CD8-positive, alpha-beta memory T cell (primary cell): ENCODE results near the gene CYP46A1. TPM values are rescaled to one million over a fixed set of nuclear protein-coding genes. Genes with fewer than 3 reads are reported as not detected.
A peak's percentile ranks its signal among the peaks of the same experiment; 100 is the strongest.

Experiments used
- CTCF ChIA-PET: fragments of 350-600 bp; sonication (Branson Sonifier 250); formaldehyde crosslinking; loops from one replicate; lab custom pipeline; 2021; ENCODE audit warnings: antibody characterized with exemption; lab: Charles Lee
- POLR2A ChIA-PET: fragments of 350-600 bp; sonication (Branson Sonifier 250); formaldehyde crosslinking; loops from one replicate; lab custom pipeline; 2021; ENCODE audit warnings: antibody characterized with exemption; lab: Charles Lee
- DNase-seq, 5 donors: peaks; one replicate each; pipeline versions ENCODE4 v3.0.0 to v3.0.0-alpha.2; 2020 to 2022; ENCODE audit warnings: mixed read lengths in 1 of 5
- H3K27ac ChIP-seq: one replicate; pipeline ENCODE4 v1.7.0; 2013; ENCODE audit warnings: low read depth, mild to moderate bottlenecking, low read length, moderate library complexity
- H3K27me3 ChIP-seq: 2 replicates; pipeline ENCODE4 v1.7.0; 2013; ENCODE audit warnings: low read length, mild to moderate bottlenecking; ENCODE audit not compliant: insufficient read depth, poor library complexity, severe bottlenecking
- H3K36me3 ChIP-seq: 2 replicates; pipeline ENCODE4 v1.7.0; 2013; ENCODE audit warnings: mild to moderate bottlenecking, low read length, moderate library complexity; ENCODE audit not compliant: insufficient read depth
- H3K4me1 ChIP-seq: 2 replicates; pipeline ENCODE4 v1.7.0; 2013; ENCODE audit warnings: mild to moderate bottlenecking, low read length, moderate library complexity; ENCODE audit not compliant: insufficient read depth
- H3K4me3 ChIP-seq: 2 replicates; pipeline ENCODE4 v1.7.0; 2013; ENCODE audit warnings: mild to moderate bottlenecking, low read length
- H3K9me3 ChIP-seq: 2 replicates; pipeline ENCODE4 v1.7.0; 2013; ENCODE audit warnings: mild to moderate bottlenecking, low read length
- H3K27ac Mint-ChIP-seq, 8 donors: one replicate each; pipeline ENCODE4 v1.8.0; 2020 to 2021; ENCODE audit warnings: mixed read lengths in 8 of 8, mild to moderate bottlenecking in 6 of 8, inconsistent platforms in 3 of 8, moderate library complexity in 3 of 8
- H3K27me3 Mint-ChIP-seq, 2 donors: one replicate each; pipeline ENCODE4 v1.8.0; 2020 to 2021; ENCODE audit warnings: mixed read lengths in 2 of 2, mild to moderate bottlenecking in 1 of 2, moderate library complexity in 1 of 2
- H3K36me3 Mint-ChIP-seq, 3 donors: one replicate each; pipeline ENCODE4 v1.8.0; 2020 to 2021; ENCODE audit warnings: mixed read lengths in 3 of 3, inconsistent platforms in 1 of 3, mild to moderate bottlenecking in 1 of 3
- H3K4me1 Mint-ChIP-seq, 3 donors: one replicate each; pipeline ENCODE4 v1.8.0; 2020 to 2021; ENCODE audit warnings: mixed read lengths in 3 of 3, inconsistent platforms in 1 of 3, mild to moderate bottlenecking in 1 of 3
- H3K4me3 Mint-ChIP-seq, 7 donors: one replicate each; pipeline ENCODE4 v1.8.0; 2020 to 2021; ENCODE audit warnings: mixed read lengths in 7 of 7, mild to moderate bottlenecking in 6 of 7, moderate library complexity in 4 of 7, inconsistent platforms in 2 of 7
- H3K9me3 Mint-ChIP-seq, 5 donors: one replicate each; pipeline ENCODE4 v1.8.0; 2020 to 2022; ENCODE audit warnings: mixed read lengths in 5 of 5, mild to moderate bottlenecking in 3 of 5, moderate library complexity in 2 of 5, inconsistent platforms in 1 of 5
- polyA plus RNA-seq: library from polyadenylated mRNA; unstranded; fragments of 300-500 nt; fragmentation: Illumina TruSeq; gene quantifications from one replicate; pipeline ENCODE4 v1.2.3, GENCODE V29; 2021
- total RNA-seq, 2 experiments: library from RNA; stranded (reverse); gene quantifications; one replicate each; pipeline ENCODE4 v1.2.3, GENCODE V29; 2021

CYP46A1 gene
- total and polyA plus RNA-seq, 3 experiments from 2014 or later, result 0.07 to 0.20 TPM; not detected in 1

GRCh38 chr14:99764222-99764706, 80.2 kb downstream of the CYP46A1 start:
- no peaks in the 10 kb centered on the region for H3K4me1 Mint-ChIP-seq
- no peak overlapping the region for H3K4me3 Mint-ChIP-seq
- no peaks in the 10 kb centered on the region for H3K9me3 Mint-ChIP-seq
- no peak for DNase-seq
- Histone ChIP-seq H3K27me3 (no peaks in the 10 kb centered on the region), H3K9me3 (no peaks in the 10 kb centered on the region), H3K27ac (no peak overlapping the region), H3K4me3 (no peak overlapping the region), H3K4me1 (no peaks in the 10 kb centered on the region), H3K36me3 (no peaks in the 10 kb centered on the region)
- no peak overlapping the region for H3K27ac Mint-ChIP-seq
- no peaks in the 10 kb centered on the region for H3K36me3 Mint-ChIP-seq
- POLR2A ChIA-PET, result no interaction called here
- CTCF ChIA-PET, result no interaction called here
- peaks cover 12 to 15% of the 10 kb centered on the region in 2 donors for H3K27me3 Mint-ChIP-seq

GRCh38 chr14:99768381-99768780, 84.3 kb downstream of the CYP46A1 start:
- H3K4me1 Mint-ChIP-seq, result no peaks in the 10 kb centered on the region
- CTCF ChIA-PET, result no interaction called here
- POLR2A ChIA-PET, result no interaction called here

GRCh38 chr14:99769123-99769522, 85.0 kb downstream of the CYP46A1 start:
- POLR2A ChIA-PET, result no interaction called here
- CTCF ChIA-PET, result no interaction called here
- no peak for DNase-seq
- no peaks in the 10 kb centered on the region for H3K4me1 ChIP-seq
- H3K36me3 ChIP-seq, result no peaks in the 10 kb centered on the region
- no peak overlapping the region for H3K4me3 ChIP-seq
- no peak overlapping the region for H3K4me3 Mint-ChIP-seq
- peaks cover 0 to 2% (median 0%) of the 10 kb centered on the region in 5 donors for H3K9me3 Mint-ChIP-seq
- H3K27me3 Mint-ChIP-seq, result peaks cover 21 to 23% of the 10 kb centered on the region in 2 donors
- H3K27me3 ChIP-seq, result no peaks in the 10 kb centered on the region
- H3K4me1 Mint-ChIP-seq, result no peaks in the 10 kb centered on the region
- H3K27ac Mint-ChIP-seq, result no peak overlapping the region
- H3K36me3 Mint-ChIP-seq, result no peaks in the 10 kb centered on the region
- no peak overlapping the region for H3K27ac ChIP-seq
- H3K9me3 ChIP-seq, result no peaks in the 10 kb centered on the region

More at GRCh38 chr14:99768381-99768780, 84.3 kb downstream of the CYP46A1 start:
- Histone ChIP-seq H3K4me3 (no peak overlapping the region), H3K9me3 (no peaks in the 10 kb centered on the region), H3K27me3 (no peaks in the 10 kb centered on the region), H3K4me1 (no peaks in the 10 kb centered on the region), H3K27ac (no peak overlapping the region), H3K36me3 (no peaks in the 10 kb centered on the region)
- Mint-ChIP-seq H3K27me3 (peaks cover 20 to 22% of the 10 kb centered on the region in 2 donors), H3K36me3 (no peaks in the 10 kb centered on the region), H3K27ac (no peak overlapping the region), H3K9me3 (peaks cover 0 to 2% (median 0%) of the 10 kb centered on the region in 5 donors), H3K4me3 (no peak overlapping the region)
- DNase-seq, result no peak

- Histone ChIP-seq H3K27me3 (no peaks in the 10 kb centered on the region), H3K27ac (no peak overlapping the region), H3K4me3 (no peak overlapping the region), H3K36me3 (no peaks in the 10 kb centered on the region), H3K4me1 (no peaks in the 10 kb centered on the region), H3K9me3 (no peaks in the 10 kb centered on the region)
- H3K27me3 Mint-ChIP-seq, result peaks cover 20 to 30% of the 10 kb centered on the region in 2 donors
- no peaks in the 10 kb centered on the region for H3K4me1 Mint-ChIP-seq
- no peak for DNase-seq
- no peak overlapping the region for H3K27ac Mint-ChIP-seq
- no peaks in the 10 kb centered on the region for H3K36me3 Mint-ChIP-seq
- peaks cover 0 to 2% (median 0%) of the 10 kb centered on the region in 5 donors for H3K9me3 Mint-ChIP-seq
- POLR2A ChIA-PET, result no interaction called here
- no peak overlapping the region for H3K4me3 Mint-ChIP-seq
- CTCF ChIA-PET, result no interaction called here
Measured at GRCh38 chr14:99769799-99770198, 85.7 kb downstream of the CYP46A1 start.

GRCh38 chr14:99772371-99773283, 88.5 kb downstream of the CYP46A1 start:
- H3K27ac Mint-ChIP-seq, result no peak overlapping the region
- H3K36me3 Mint-ChIP-seq, result no peaks in the 10 kb centered on the region
- Histone ChIP-seq H3K4me3 (no peak overlapping the region), H3K27ac (no peak overlapping the region), H3K27me3 (no peaks in the 10 kb centered on the region), H3K9me3 (no peaks in the 10 kb centered on the region), H3K36me3 (no peaks in the 10 kb centered on the region), H3K4me1 (no peaks in the 10 kb centered on the region)
- POLR2A ChIA-PET, result no interaction called here
- peaks cover 20 to 48% of the 10 kb centered on the region in 2 donors for H3K27me3 Mint-ChIP-seq
- H3K4me3 Mint-ChIP-seq, result no peak overlapping the region
- peaks cover 0 to 2% (median 0%) of the 10 kb centered on the region in 5 donors for H3K9me3 Mint-ChIP-seq
- CTCF ChIA-PET, result no interaction called here
- H3K4me1 Mint-ChIP-seq, result no peaks in the 10 kb centered on the region
- no peak for DNase-seq

- no peak overlapping the region for H3K27ac Mint-ChIP-seq
- H3K27me3 ChIP-seq, result no peaks in the 10 kb centered on the region
- peaks cover 0 to 2% (median 0%) of the 10 kb centered on the region in 3 donors for H3K36me3 Mint-ChIP-seq
- no peaks in the 10 kb centered on the region for H3K4me1 ChIP-seq
- H3K4me3 ChIP-seq, result no peak overlapping the region
- no peak overlapping the region for H3K27ac ChIP-seq
- POLR2A ChIA-PET, result no interaction called here
- no peaks in the 10 kb centered on the region for H3K4me1 Mint-ChIP-seq
- CTCF ChIA-PET, result no interaction called here
- no peaks in the 10 kb centered on the region for H3K36me3 ChIP-seq
- no peak for DNase-seq
- H3K9me3 Mint-ChIP-seq, result peaks cover 3 to 7% (median 4%) of the 10 kb centered on the region in 5 donors
- H3K4me3 Mint-ChIP-seq, result no peak overlapping the region
- peaks cover 20 to 55% of the 10 kb centered on the region in 2 donors for H3K27me3 Mint-ChIP-seq
- no peaks in the 10 kb centered on the region for H3K9me3 ChIP-seq
Measured at GRCh38 chr14:99773521-99774497, 89.7 kb downstream of the CYP46A1 start.

- H3K9me3 Mint-ChIP-seq, result peaks cover 4 to 14% (median 8%) of the 10 kb centered on the region in 5 donors
- H3K4me1 Mint-ChIP-seq, result no peaks in the 10 kb centered on the region
- no peak overlapping the region for H3K4me3 ChIP-seq
- no peaks in the 10 kb centered on the region for H3K9me3 ChIP-seq
- no peaks in the 10 kb centered on the region for H3K4me1 ChIP-seq
- H3K36me3 ChIP-seq, result no peaks in the 10 kb centered on the region
- H3K4me3 Mint-ChIP-seq, result no peak overlapping the region
- H3K36me3 Mint-ChIP-seq, result peaks cover 0 to 6% (median 1%) of the 10 kb centered on the region in 3 donors
- CTCF ChIA-PET, result no interaction called here
- peaks cover 23 to 63% of the 10 kb centered on the region in 2 donors for H3K27me3 Mint-ChIP-seq
- POLR2A ChIA-PET, result no interaction called here
- no peaks in the 10 kb centered on the region for H3K27me3 ChIP-seq
- H3K27ac ChIP-seq, result no peak overlapping the region
- no peak for DNase-seq
- peak overlapping the region in 1 of 8 donors; percentile 43 for H3K27ac Mint-ChIP-seq
Measured at GRCh38 chr14:99774556-99775307, 90.6 kb downstream of the CYP46A1 start.
